Effector memory CD4-positive, alpha-beta T cell (primary cell): ENCODE measurements around the gene TARBP1.

Experiments
- DNase-seq, 3 donors: peaks; one replicate each; pipeline ENCODE4 v3.0.0-alpha.2; 2020
- H3K27ac ChIP-seq: 2 replicates; pipeline ENCODE4 v1.7.0; 2013; ENCODE audit warnings: mild to moderate bottlenecking, low read length, moderate library complexity; ENCODE audit not compliant: insufficient read depth, poor library complexity, severe bottlenecking
- H3K27me3 ChIP-seq: replicated peaks from 2 replicates; pipeline ENCODE4 v1.7.0; 2013; ENCODE audit warnings: mild to moderate bottlenecking, low read length; ENCODE audit not compliant: insufficient read depth, control insufficient read depth, poor library complexity, severe bottlenecking
- H3K36me3 ChIP-seq: 2 replicates; pipeline ENCODE4 v1.7.0; 2013; ENCODE audit warnings: mild to moderate bottlenecking, low read length, moderate library complexity; ENCODE audit not compliant: control insufficient read depth, insufficient read depth
- H3K4me1 ChIP-seq: 2 replicates; pipeline ENCODE4 v1.7.0; 2013; ENCODE audit warnings: low read length, mild to moderate bottlenecking; ENCODE audit not compliant: control insufficient read depth, insufficient read depth, poor library complexity, severe bottlenecking
- H3K4me3 ChIP-seq: 2 replicates; pipeline ENCODE4 v1.7.0; 2013; ENCODE audit warnings: low read length, low read depth, mild to moderate bottlenecking; ENCODE audit not compliant: insufficient read depth, poor library complexity, severe bottlenecking
- H3K9me3 ChIP-seq: 2 replicates; pipeline ENCODE4 v1.7.0; 2013; ENCODE audit warnings: mild to moderate bottlenecking, low read length, moderate library complexity; ENCODE audit not compliant: control insufficient read depth

Gene TARBP1

DNA sequence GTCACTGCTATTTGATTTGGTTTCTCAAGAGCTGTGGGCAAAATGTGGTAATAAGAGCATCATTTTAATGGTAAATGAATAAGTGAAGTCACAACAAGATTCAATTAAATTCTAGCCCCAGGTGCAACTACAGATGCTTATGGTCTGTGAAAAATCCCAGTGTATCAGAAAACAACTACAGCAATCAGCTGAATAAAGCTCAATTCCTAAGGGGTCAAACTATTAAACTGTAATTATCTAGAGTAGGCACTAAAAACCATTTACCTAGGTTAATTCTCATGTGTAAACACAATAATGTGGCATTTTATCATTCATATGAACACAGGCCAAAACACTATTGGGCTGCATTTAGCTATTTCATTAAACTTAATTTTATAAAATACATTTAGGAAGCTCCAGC is 9.6 kb downstream of the TARBP1 start:
- no peak overlapping the region for H3K4me3 ChIP-seq
- no peak overlapping the region for H3K27ac ChIP-seq
- no peaks in the 10 kb centered on the region for H3K9me3 ChIP-seq
- no peaks in the 10 kb centered on the region for H3K27me3 ChIP-seq
- no peak for DNase-seq
- H3K4me1 ChIP-seq = peaks cover 7% of the 10 kb centered on the region
- peaks cover 11% of the 10 kb centered on the region for H3K36me3 ChIP-seq

DNA sequence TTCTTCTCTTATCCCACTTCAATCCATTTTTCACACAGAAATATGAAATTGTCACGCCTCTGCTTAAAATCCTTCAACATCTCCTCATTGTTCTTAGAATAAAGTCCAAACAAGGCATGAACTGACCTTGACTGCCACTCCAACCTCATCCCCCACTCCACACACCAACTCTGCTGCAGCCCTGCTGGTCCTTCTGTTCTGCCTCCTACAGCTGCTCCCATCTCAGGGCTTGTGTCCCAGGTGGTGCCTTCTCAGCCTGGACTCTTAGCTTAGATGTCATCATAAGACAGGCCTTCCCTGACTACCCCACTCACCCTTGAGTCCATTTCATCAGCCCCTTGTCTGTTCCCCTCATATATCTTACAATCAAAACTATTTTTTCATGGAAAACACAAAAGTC is 10.4 kb downstream of the TARBP1 start:
- Histone ChIP-seq H3K36me3 (peaks cover 11% of the 10 kb centered on the region), H3K4me3 (no peak overlapping the region), H3K4me1 (peaks cover 7% of the 10 kb centered on the region), H3K27ac (no peak overlapping the region), H3K27me3 (no peaks in the 10 kb centered on the region), H3K9me3 (no peaks in the 10 kb centered on the region)
- no peak for DNase-seq

DNA sequence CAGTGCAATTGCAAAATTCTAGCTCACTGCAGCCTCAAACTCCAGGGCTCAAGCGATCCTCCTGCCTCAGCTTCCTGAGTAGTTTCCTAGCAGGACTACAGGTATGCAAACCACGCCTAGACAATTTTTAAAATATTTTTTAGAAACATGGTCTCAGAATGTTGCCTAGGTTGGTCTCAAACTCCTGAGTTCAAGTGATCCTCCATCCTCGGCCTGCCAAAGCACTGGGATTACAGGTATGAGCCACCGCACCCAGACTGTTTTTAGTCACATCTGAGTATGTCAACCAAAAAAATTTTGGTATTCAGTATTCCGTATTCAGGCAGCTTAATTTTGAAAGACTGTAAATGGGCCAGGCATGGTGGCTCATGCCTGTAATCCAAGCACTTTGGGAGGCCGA is 11.2 kb downstream of the TARBP1 start:
- H3K4me3 ChIP-seq = no peak overlapping the region
- no peak overlapping the region for H3K27ac ChIP-seq
- no peaks in the 10 kb centered on the region for H3K4me1 ChIP-seq
- DNase-seq = no peak
- H3K9me3 ChIP-seq = no peaks in the 10 kb centered on the region
- H3K36me3 ChIP-seq = peaks cover 11% of the 10 kb centered on the region
- H3K27me3 ChIP-seq = no peaks in the 10 kb centered on the region

DNA sequence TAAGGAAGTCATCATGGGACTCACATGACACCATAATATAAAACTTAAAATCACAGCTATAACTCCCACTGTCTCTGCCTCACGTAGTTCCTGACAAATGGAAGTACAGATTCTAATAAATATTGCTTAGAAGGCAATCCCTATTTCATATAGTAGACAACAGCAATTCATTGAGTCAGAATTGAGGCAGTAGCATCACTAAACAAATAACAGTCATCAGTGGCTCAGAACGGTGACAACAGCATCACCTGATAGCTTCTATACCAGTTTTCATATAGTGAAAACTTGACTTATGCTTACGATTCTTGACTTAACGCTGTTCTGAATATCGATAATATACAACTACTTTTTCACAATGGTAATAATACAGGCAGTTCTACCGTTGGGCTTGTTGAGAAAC is 12.0 kb downstream of the TARBP1 start:
- no peaks in the 10 kb centered on the region for H3K27me3 ChIP-seq
- no peak overlapping the region for H3K27ac ChIP-seq
- no peaks in the 10 kb centered on the region for H3K4me1 ChIP-seq
- H3K9me3 ChIP-seq = no peaks in the 10 kb centered on the region
- peaks cover 11% of the 10 kb centered on the region for H3K36me3 ChIP-seq
- no peak overlapping the region for H3K4me3 ChIP-seq
- DNase-seq = no peak

DNA sequence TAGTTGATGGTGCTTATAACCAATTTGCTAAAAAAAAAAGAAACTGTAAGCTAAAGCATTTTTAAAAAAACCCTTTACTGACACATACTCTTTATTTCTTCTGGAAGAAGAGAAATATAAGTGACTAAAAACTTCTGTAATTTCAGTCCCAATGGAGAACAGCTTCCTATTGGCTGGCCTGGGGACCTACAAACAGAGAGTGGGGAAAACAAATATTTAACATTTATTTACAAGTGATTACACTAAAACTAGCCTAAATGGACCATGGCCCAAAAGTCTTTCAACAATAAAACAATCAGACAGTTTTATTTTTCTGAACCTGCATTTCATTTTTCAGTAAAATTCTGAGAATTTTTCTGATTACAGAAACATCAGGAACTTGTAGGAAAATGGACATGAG is 15.2 kb downstream of the TARBP1 start:
- no peak overlapping the region for H3K27ac ChIP-seq
- H3K4me3 ChIP-seq = no peak overlapping the region
- H3K27me3 ChIP-seq = no peaks in the 10 kb centered on the region
- H3K9me3 ChIP-seq = no peaks in the 10 kb centered on the region
- H3K36me3 ChIP-seq = peaks cover 11% of the 10 kb centered on the region
- no peaks in the 10 kb centered on the region for H3K4me1 ChIP-seq
- DNase-seq = no peak

DNA sequence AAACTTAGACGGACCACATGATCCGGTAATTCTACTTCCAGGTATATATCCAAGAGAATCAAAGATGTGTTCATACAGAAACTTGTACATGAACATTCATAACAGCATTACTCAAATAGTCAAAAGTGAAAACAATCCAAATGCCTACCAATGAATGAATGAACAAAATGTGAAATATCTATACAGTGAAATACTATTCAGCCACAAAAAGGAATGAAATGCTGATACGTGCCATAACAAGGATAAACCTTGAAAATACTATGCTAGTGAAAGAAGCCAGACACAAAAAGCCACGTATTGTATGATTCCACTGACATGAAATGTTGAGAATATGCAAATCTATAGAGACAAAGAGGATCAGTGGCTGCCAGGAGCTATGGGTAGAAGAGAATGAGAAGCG is 18.3 kb downstream of the TARBP1 start:
- Histone ChIP-seq H3K27ac (no peak overlapping the region), H3K4me3 (no peak overlapping the region), H3K27me3 (no peaks in the 10 kb centered on the region), H3K4me1 (no peaks in the 10 kb centered on the region), H3K36me3 (peaks cover 13% of the 10 kb centered on the region), H3K9me3 (no peaks in the 10 kb centered on the region)
- no peak for DNase-seq

DNA sequence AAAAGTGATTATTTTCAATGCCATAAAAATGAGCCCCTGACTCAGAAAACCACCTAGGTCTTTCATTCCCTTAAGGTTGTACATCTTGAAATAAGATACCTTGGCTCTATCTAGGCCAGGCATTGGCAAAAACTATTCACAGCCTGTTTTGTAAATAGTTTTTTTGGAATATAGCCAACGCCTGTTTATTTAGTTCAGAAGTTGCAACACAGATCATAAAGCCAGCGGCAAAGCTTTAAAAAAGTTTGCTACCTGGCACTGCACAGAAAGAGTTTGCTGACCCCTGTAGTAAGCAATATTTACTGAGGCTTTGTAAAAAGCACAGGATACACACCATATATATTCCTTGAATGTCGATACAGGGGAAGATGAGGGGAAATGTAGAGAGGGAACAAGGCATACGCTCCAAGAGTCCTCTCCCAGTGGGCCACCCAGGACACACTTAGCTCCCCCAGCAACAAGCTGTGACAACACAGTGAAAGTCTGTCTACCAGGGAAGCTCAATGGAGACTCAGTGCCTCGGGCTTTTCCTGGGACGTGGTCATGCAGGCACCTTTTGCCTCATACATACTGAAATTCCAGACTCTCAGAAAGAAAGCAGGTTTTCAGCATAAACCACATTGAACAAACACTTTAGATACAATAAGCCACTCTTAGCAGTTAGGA is 20.5 kb downstream of the TARBP1 start:
- Histone ChIP-seq H3K27me3 (no peaks in the 10 kb centered on the region), H3K9me3 (no peaks in the 10 kb centered on the region), H3K4me3 (no peak overlapping the region), H3K4me1 (no peaks in the 10 kb centered on the region), H3K36me3 (peaks cover 15% of the 10 kb centered on the region), H3K27ac (no peak overlapping the region)
- no peak for DNase-seq

DNA sequence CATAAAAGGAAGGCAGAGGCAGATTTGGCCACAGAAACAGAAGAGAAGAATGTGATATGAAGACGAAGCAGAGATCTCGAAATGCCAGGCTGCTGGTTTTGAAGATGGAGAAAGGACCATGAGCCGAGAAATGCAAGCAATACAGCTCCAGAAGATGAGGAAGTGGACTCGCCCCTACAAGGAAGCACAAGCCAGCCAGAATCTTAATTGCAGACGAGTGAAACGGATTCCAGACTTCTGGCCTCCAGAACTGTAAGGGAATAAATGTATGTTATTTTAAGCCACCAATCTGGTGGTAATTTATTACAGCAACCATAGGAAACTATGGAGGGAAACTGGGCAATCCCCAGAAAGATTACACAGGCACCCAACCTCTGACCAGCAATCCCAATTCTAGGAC is 24.1 kb downstream of the TARBP1 start:
- DNase-seq = no peak
- H3K9me3 ChIP-seq = no peaks in the 10 kb centered on the region
- H3K27me3 ChIP-seq = no peaks in the 10 kb centered on the region
- H3K36me3 ChIP-seq = peaks cover 15% of the 10 kb centered on the region
- H3K4me1 ChIP-seq = no peaks in the 10 kb centered on the region
- no peak overlapping the region for H3K27ac ChIP-seq
- no peak overlapping the region for H3K4me3 ChIP-seq

DNA sequence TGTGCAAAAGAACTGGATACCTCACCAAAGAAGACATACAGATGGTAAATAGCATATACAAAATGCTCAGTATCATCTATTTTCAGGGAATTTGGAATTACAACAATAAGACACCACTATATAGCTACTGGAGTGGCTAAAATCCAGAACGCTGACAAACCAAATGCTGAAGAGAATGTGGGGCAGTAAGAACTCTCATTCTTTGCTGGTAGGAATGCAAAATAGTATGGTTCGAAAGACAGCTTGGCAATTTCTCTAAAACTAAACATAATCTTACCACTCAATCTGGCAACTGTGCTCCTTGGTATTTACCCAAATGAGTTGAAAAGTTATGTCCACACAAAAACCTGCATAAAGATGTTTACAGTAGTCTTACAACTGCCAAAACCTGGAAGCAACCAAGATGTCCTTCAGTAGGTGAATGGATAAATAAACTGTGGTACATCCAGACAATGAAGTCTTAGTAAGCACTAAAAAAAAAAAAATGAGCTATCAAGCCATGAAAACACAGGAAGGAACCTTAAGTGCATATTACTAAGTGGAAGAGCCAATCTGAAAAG is 26.5 kb downstream of the TARBP1 start:
- Histone ChIP-seq H3K27me3 (no peaks in the 10 kb centered on the region), H3K27ac (no peak overlapping the region), H3K4me1 (no peaks in the 10 kb centered on the region), H3K9me3 (no peaks in the 10 kb centered on the region), H3K4me3 (no peak overlapping the region), H3K36me3 (peaks cover 19% of the 10 kb centered on the region)
- no peak for DNase-seq

DNA sequence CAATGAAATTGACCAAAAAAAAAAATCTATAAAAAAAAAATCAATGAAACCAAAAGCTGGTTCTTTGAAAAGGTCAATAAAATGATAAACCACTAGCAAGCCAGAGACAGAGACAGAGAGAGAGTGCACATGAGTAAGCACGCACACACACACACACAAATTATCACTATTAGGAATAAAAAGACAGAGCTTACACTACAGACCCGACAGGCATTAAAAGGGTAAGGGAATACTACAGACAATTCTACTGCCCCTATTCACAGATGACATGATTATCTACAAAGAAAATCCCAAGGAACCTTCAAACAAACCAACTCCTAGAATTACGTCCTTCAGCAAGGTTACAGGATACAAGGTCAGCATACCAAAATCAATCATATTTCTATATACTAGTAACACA is 38.6 kb downstream of the TARBP1 start:
- H3K27ac ChIP-seq = no peak overlapping the region
- H3K4me1 ChIP-seq = no peaks in the 10 kb centered on the region
- no peaks in the 10 kb centered on the region for H3K36me3 ChIP-seq
- no peaks in the 10 kb centered on the region for H3K9me3 ChIP-seq
- H3K4me3 ChIP-seq = no peak overlapping the region
- no peaks in the 10 kb centered on the region for H3K27me3 ChIP-seq
- DNase-seq = no peak
